Karpas-422 (cell line): ENCODE results near the gene ASTN2. TPM values are rescaled to one million over a fixed set of nuclear protein-coding genes. Genes with fewer than 3 reads are reported as not detected.

ENCODE experiments used
- DNase-seq: peaks from one replicate; pipeline ENCODE4 v3.0.0-alpha.2; 2015
- H2AFZ ChIP-seq: fragments of 200-600 bp; sonication (generic); 2 replicates; pipeline ENCODE4 v1.6.1; 2014; ENCODE audit warnings: antibody characterized with exemption, low read length, mixed read lengths
- H3K27ac ChIP-seq: fragments of 200-600 bp; sonication (generic); 2 replicates; pipeline ENCODE4 v1.5.1; 2014; ENCODE audit warnings: mild to moderate bottlenecking, low read length, moderate library complexity
- H3K27me3 ChIP-seq: fragments of 200-600 bp; sonication (generic); 2 replicates; pipeline ENCODE4 v1.6.1; 2014; ENCODE audit warnings: low read length, mixed read lengths
- H3K36me3 ChIP-seq: fragments of 200-600 bp; sonication (generic); 2 replicates; pipeline ENCODE4 v1.6.1; 2014; ENCODE audit warnings: low read length, mixed read lengths; ENCODE audit not compliant: insufficient read depth
- H3K4me1 ChIP-seq: fragments of 200-600 bp; sonication (generic); 2 replicates; pipeline ENCODE4 v1.6.1; 2014; ENCODE audit warnings: mild to moderate bottlenecking, low read length, mixed read lengths
- H3K4me2 ChIP-seq: fragments of 200-600 bp; sonication (generic); 2 replicates; pipeline ENCODE4 v1.6.1; 2014; ENCODE audit warnings: low read length, low read depth, mild to moderate bottlenecking; ENCODE audit not compliant: poor library complexity, severe bottlenecking
- H3K4me3 ChIP-seq: fragments of 200-600 bp; sonication (generic); 2 replicates; pipeline ENCODE4 v1.5.1; 2014; ENCODE audit warnings: mild to moderate bottlenecking, antibody characterized with exemption, low read length, mixed read lengths
- H3K79me2 ChIP-seq: fragments of 200-600 bp; sonication (generic); 2 replicates; pipeline ENCODE4 v1.6.1; 2014; ENCODE audit warnings: mild to moderate bottlenecking, low read length, mixed read lengths
- H3K9ac ChIP-seq: fragments of 200-600 bp; sonication (generic); 2 replicates; pipeline ENCODE4 v1.6.0; 2014; ENCODE audit warnings: low read length
- H3K9me2 ChIP-seq: fragments of 200-600 bp; sonication (generic), shearing (Covaris generic); replicated peaks from 2 replicates; pipeline ENCODE4 v1.6.0; 2014; ENCODE audit warnings: mild to moderate bottlenecking, low read length, moderate library complexity; ENCODE audit not compliant: insufficient read depth
- H3K9me3 ChIP-seq: fragments of 300-700, 200-600 bp; sonication (generic); 2 replicates; pipeline ENCODE4 v1.6.1; 2014; ENCODE audit warnings: low read length, mixed read lengths
- H4K20me1 ChIP-seq: fragments of 200-600 bp; sonication (generic); 2 replicates; pipeline ENCODE4 v1.6.1; 2014; ENCODE audit warnings: mild to moderate bottlenecking, antibody characterized with exemption, low read length, low read depth; ENCODE audit not compliant: insufficient read depth
- total RNA-seq: library from RNA; depleted of rRNA; stranded (reverse); fragments of >200 nt; shearing (Covaris generic); gene quantifications from 2 replicates; pipeline ENCODE4 v1.2.3, GENCODE V29; 2014; ENCODE audit warnings: low replicate concordance

Gene ASTN2
- total RNA-seq, 1 experiment from 2014 or later: 5.3 TPM

DNA sequence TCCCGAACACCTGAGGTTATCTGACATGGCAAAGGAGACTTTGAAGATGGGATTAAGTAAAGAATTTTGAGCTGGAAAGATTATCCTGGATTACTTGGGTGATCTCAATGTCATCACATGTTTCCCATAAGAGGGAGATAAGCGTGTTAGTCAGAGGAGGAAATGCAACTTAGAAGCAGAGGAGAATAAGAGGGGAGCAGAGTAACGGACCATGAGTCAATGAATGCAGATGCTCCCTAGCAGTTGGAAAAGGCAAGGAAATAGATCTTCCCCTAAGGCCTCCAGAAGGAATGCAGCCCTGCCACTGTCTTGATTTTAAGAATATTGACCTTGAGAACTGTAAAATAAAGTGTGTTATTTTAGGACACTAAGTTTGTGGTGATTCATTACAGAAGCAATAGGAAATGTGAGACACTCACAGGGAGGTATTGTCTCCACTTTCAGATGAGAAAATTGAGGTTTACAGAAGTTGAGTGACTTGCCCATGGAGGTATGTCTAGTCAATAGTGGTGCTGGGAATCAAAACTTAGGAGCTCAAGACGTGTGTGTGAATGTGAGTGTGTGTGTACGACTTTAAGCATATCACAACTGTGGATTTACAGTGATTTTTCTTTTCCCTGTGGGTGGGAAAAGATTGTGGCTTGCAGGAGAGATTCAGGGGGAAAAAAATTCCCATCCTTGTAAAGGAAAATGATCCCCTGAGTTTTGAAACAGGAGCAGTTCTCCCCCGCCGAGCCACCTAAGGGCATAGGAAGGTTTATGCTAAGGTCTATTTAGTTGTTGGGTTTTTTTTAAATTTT, 602.4 kb downstream of the ASTN2 start:
- H3K36me3 ChIP-seq: no peaks in the 10 kb centered on the region
- no peak for DNase-seq
- H2AFZ ChIP-seq: no peak overlapping the region
- H3K79me2 ChIP-seq: no peaks in the 10 kb centered on the region
- no peak overlapping the region for H3K27ac ChIP-seq
- peaks cover 5% of the 10 kb centered on the region; the same call in 1 of the 2 replicates for H3K4me1 ChIP-seq
- no peak overlapping the region for H3K4me2 ChIP-seq
- no peaks in the 10 kb centered on the region for H3K9me3 ChIP-seq
- no peaks in the 10 kb centered on the region for H4K20me1 ChIP-seq
- no peak overlapping the region for H3K9ac ChIP-seq
- no peaks in the 10 kb centered on the region for H3K27me3 ChIP-seq
- no peaks in the 10 kb centered on the region for H3K9me2 ChIP-seq
- H3K4me3 ChIP-seq: no peak overlapping the region

DNA sequence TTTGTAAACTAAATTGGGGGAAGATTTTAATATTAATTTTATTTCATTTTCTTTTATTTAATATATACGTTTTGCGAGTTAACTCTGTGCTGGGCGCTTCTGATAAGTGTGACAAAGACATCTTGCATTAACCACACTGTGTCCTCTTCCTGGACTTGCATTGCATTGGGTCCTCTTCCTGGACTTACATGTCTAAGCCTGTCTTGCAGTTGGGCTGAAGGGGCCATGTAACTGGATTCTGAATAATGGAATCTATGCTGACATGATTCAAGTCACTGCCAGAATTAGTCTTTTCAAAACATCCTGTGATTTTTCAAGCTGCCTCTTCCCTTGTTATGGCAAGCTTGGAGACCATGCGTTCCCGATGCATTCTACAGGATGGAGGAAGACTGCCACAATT, 605.2 kb downstream of the ASTN2 start:
- no peak overlapping the region for H3K4me2 ChIP-seq
- no peak overlapping the region for H3K9ac ChIP-seq
- no peaks in the 10 kb centered on the region for H4K20me1 ChIP-seq
- no peaks in the 10 kb centered on the region for H3K79me2 ChIP-seq
- H3K27ac ChIP-seq: no peak overlapping the region
- no peaks in the 10 kb centered on the region for H3K27me3 ChIP-seq
- DNase-seq: no peak
- H3K4me3 ChIP-seq: no peak overlapping the region
- H3K4me1 ChIP-seq: peaks cover 18% of the 10 kb centered on the region
- H2AFZ ChIP-seq: no peak overlapping the region
- no peaks in the 10 kb centered on the region for H3K9me2 ChIP-seq
- no peaks in the 10 kb centered on the region for H3K9me3 ChIP-seq
- no peaks in the 10 kb centered on the region for H3K36me3 ChIP-seq

DNA sequence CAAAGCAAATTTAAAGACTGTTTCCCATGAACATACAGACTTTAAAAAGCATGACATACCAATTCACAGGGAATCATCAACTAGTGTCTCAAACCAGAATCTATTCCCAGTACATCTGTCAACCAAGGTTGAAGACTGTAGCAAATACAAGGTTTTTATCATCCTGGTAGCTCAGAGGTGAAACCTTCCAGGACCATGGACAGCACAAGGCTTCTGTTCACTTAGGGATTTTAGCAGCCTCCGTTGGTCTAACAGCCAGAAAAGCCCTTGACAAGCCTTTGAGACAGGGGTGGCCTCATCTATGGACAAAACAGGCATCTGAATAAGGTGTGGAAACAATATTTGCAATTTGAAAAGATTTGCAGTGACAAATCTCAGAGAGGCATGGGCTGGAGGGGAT, 608.8 kb downstream of the ASTN2 start:
- Histone ChIP-seq H3K36me3 (no peaks in the 10 kb centered on the region), H3K9me2 (no peaks in the 10 kb centered on the region), H4K20me1 (no peaks in the 10 kb centered on the region), H3K4me1 (peaks cover 16% of the 10 kb centered on the region), H3K4me2 (no peak overlapping the region), H3K9ac (no peak overlapping the region), H3K27ac (no peak overlapping the region), H3K79me2 (no peaks in the 10 kb centered on the region), H2AFZ (no peak overlapping the region), H3K4me3 (no peak overlapping the region), H3K9me3 (no peaks in the 10 kb centered on the region), H3K27me3 (no peaks in the 10 kb centered on the region)
- DNase-seq: peak; percentile 78

DNA sequence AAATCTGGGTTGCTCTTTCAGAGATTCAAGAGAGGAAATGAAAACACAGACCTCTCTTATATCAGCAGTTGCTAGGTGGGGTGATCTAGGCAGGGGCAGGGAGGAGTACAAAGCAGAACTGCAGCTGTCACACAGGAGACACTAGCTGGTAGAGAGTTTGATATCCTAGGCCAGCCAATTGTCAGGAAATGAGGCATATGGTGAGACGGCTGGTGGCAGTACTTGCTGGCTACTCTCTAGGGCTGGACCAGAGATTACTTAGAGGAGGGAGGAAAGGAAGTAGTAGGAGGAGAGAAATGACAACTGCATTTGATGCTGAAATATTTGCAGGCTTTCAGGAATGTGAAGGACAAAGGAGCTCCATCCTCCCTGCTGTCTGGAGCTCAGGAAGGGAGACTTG, 614.0 kb downstream of the ASTN2 start:
- Histone ChIP-seq H3K9me2 (no peaks in the 10 kb centered on the region), H3K9ac (no peak overlapping the region), H3K27ac (no peak overlapping the region), H4K20me1 (no peaks in the 10 kb centered on the region), H3K79me2 (no peaks in the 10 kb centered on the region), H3K4me1 (peaks cover 11% of the 10 kb centered on the region), H2AFZ (no peak overlapping the region), H3K4me2 (no peak overlapping the region), H3K27me3 (no peaks in the 10 kb centered on the region), H3K4me3 (no peak overlapping the region), H3K9me3 (no peaks in the 10 kb centered on the region), H3K36me3 (no peaks in the 10 kb centered on the region)
- peak; percentile 70 for DNase-seq

DNA sequence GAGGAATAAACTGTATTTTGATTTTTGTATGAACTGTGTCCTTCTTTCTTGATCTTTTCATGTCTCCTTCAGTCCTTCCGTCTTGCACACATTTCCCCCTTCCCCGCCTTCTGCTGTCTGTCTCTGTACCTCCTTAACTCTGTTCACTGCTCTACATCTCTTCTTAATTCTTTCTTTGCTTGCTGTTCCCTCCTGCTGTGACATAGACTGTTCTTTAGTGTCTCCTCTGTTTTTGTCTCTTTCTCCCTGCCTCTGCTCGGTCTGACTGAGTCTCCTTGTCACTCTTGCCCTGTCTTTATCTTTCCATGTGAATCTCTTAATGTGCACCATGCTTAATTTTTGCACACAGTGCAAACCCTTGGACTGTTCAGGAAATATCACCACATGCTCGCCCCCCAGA, 614.8 kb downstream of the ASTN2 start:
- Histone ChIP-seq H3K9me3 (no peaks in the 10 kb centered on the region), H3K36me3 (no peaks in the 10 kb centered on the region), H3K4me3 (no peak overlapping the region), H4K20me1 (no peaks in the 10 kb centered on the region), H3K9me2 (no peaks in the 10 kb centered on the region), H3K4me2 (no peak overlapping the region), H3K27ac (no peak overlapping the region), H3K4me1 (peaks cover 17% of the 10 kb centered on the region), H3K27me3 (no peaks in the 10 kb centered on the region), H2AFZ (no peak overlapping the region), H3K79me2 (no peaks in the 10 kb centered on the region), H3K9ac (no peak overlapping the region)
- no peak for DNase-seq

DNA sequence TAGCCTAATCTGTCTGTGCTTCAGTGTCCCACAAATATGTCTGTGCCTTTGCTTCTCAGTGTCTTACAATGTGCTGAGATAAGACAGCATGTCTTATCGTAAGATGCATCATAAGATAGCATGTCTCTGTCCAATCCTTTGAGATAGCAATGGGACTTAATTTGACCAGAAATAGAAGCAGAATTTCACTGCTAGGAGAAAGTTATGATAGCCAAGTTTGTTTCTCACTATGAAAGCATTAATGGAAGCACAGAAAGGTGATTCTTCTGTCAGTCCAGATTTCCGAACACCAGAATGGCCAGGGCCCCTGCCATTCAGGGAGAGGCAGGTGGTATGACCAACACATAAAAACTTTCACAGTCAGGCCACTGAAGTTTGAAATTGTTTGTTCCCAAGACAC, 616.3 kb downstream of the ASTN2 start:
- Histone ChIP-seq H3K9me3 (no peaks in the 10 kb centered on the region), H3K36me3 (no peaks in the 10 kb centered on the region), H3K4me1 (peaks cover 20% of the 10 kb centered on the region), H3K27ac (no peak overlapping the region), H3K4me2 (no peak overlapping the region), H3K4me3 (no peak overlapping the region), H3K9ac (no peak overlapping the region), H2AFZ (no peak overlapping the region), H3K27me3 (no peaks in the 10 kb centered on the region), H3K79me2 (no peaks in the 10 kb centered on the region), H3K9me2 (no peaks in the 10 kb centered on the region), H4K20me1 (no peaks in the 10 kb centered on the region)
- DNase-seq: no peak

DNA sequence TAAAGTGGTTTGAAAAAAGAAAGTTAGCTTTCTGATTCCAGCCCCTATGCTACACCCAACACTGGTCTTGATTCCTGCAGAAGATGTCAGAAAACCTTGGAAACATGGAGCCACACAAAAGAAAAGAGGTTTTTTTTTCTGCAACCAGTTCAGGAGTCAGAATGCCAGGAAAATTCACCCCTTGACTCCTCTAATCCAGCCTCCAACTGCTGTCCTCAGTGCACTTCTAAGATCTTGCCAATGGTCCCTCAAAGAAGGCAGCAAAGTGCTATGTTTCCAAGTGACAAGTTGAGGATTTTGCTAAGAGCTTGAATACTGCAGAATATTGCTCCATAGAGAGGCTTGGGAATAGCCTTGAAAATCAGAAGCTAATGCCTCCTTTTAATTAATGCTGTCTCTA, 617.6 kb downstream of the ASTN2 start:
- no peak overlapping the region for H2AFZ ChIP-seq
- H3K9me3 ChIP-seq: no peaks in the 10 kb centered on the region
- no peaks in the 10 kb centered on the region for H3K9me2 ChIP-seq
- H3K27me3 ChIP-seq: no peaks in the 10 kb centered on the region
- no peaks in the 10 kb centered on the region for H4K20me1 ChIP-seq
- H3K4me3 ChIP-seq: no peak overlapping the region
- H3K9ac ChIP-seq: no peak overlapping the region
- H3K27ac ChIP-seq: no peak overlapping the region
- H3K36me3 ChIP-seq: no peaks in the 10 kb centered on the region
- no peak overlapping the region for H3K4me2 ChIP-seq
- H3K79me2 ChIP-seq: no peaks in the 10 kb centered on the region
- H3K4me1 ChIP-seq: peaks cover 26% of the 10 kb centered on the region
- no peak for DNase-seq

DNA sequence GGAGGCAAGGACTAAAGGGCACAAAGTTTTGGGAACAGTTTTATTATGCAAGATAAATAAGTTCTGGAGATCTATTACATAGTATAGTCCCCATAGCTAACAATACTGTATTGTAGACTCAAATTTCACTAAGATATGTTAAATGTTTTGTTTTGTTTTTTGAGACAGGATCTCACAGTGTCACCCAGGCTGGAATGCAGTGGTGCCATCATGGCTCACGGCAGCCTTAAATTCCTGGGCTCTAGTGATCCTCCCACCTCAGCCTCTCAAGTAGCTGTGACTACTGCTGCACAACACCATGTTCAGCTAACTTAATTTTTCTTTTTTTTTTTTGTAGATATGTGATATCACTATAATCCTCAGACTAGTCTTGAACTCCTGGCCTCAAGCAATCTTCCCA, 618.2 kb downstream of the ASTN2 start:
- no peak for DNase-seq
- Histone ChIP-seq H3K79me2 (no peaks in the 10 kb centered on the region), H3K27me3 (no peaks in the 10 kb centered on the region), H3K4me2 (no peak overlapping the region), H3K4me3 (no peak overlapping the region), H3K9me2 (no peaks in the 10 kb centered on the region), H3K36me3 (no peaks in the 10 kb centered on the region), H3K9me3 (no peaks in the 10 kb centered on the region), H2AFZ (no peak overlapping the region), H3K27ac (no peak overlapping the region), H3K4me1 (peaks cover 29% of the 10 kb centered on the region), H3K9ac (no peak overlapping the region), H4K20me1 (no peaks in the 10 kb centered on the region)
